GM23338 (cell line): ENCODE measurements around the gene SLC22A16. TPM values are rescaled to one million over a fixed set of nuclear protein-coding genes. Genes with fewer than 3 reads are reported as not detected.

Experiments
- ATAC-seq: fragments of 200-7000 bp; cut with Tn5 transposase; 3 replicates; pipeline ENCODE4 v1.9.1; 2020
- DNase-seq: peaks from one replicate; pipeline ENCODE4 v3.0.0-alpha.2; 2015; ENCODE audit warnings: low spot score
- H2AFZ ChIP-seq: fragments of 200-600 bp; sonication (generic); 2 replicates; pipeline ENCODE4 v1.8.0; 2016; ENCODE audit warnings: antibody characterized with exemption, mild to moderate bottlenecking, moderate library complexity
- H3F3A ChIP-seq: fragments of 200-600 bp; sonication (generic); replicated peaks from 2 replicates; pipeline ENCODE4 v1.8.0; 2017; ENCODE audit warnings: antibody characterized with exemption, mixed run types, low read depth
- H3K27ac ChIP-seq: fragments of 200-600 bp; sonication (generic); 2 replicates; pipeline ENCODE4 v1.6.1; 2016; ENCODE audit warnings: low read depth
- H3K27me3 ChIP-seq: fragments of 200-600 bp; sonication (generic); 2 replicates; pipeline ENCODE4 v1.8.0; 2016; ENCODE audit warnings: mild to moderate bottlenecking, mixed run types, moderate library complexity; ENCODE audit not compliant: insufficient read depth
- H3K36me3 ChIP-seq: fragments of 200-600 bp; sonication (generic); 2 replicates; pipeline ENCODE4 v1.8.0; 2016; ENCODE audit warnings: mild to moderate bottlenecking; ENCODE audit not compliant: insufficient read depth
- H3K4me1 ChIP-seq: fragments of 200-600 bp; sonication (generic); 2 replicates; pipeline ENCODE4 v1.8.0; 2016; ENCODE audit warnings: mild to moderate bottlenecking, moderate library complexity; ENCODE audit not compliant: insufficient read depth
- H3K4me2 ChIP-seq: fragments of 200-600 bp; sonication (generic); 2 replicates; pipeline ENCODE4 v1.7.1; 2017; ENCODE audit warnings: mixed run types
- H3K4me3 ChIP-seq: fragments of 200-600 bp; sonication (generic); 2 replicates; pipeline ENCODE4 v1.6.1; 2016; ENCODE audit warnings: mixed run types
- H3K79me2 ChIP-seq: fragments of 200-600 bp; sonication (generic); replicated peaks from 2 replicates; pipeline ENCODE4 v1.8.0; 2017; ENCODE audit warnings: mild to moderate bottlenecking; ENCODE audit not compliant: insufficient read depth
- H3K9me2 ChIP-seq: fragments of 200-600 bp; sonication (generic); 2 replicates; pipeline ENCODE4 v1.8.0; 2017; ENCODE audit not compliant: insufficient read depth
- H4K20me1 ChIP-seq: fragments of 200-600 bp; sonication (generic); replicated peaks from 2 replicates; pipeline ENCODE4 v1.8.0; 2017; ENCODE audit warnings: mild to moderate bottlenecking; ENCODE audit not compliant: insufficient read depth
- H3K27ac Mint-ChIP-seq: 2 replicates; pipeline ENCODE4 v1.8.0; 2020; ENCODE audit warnings: inconsistent platforms, mild to moderate bottlenecking, moderate library complexity, mixed read lengths
- H3K27me3 Mint-ChIP-seq: 3 replicates; pipeline ENCODE4 v1.8.0; 2022; ENCODE audit warnings: low read depth, mild to moderate bottlenecking, moderate library complexity, mixed read lengths, inconsistent platforms; ENCODE audit not compliant: insufficient read depth, poor library complexity
- H3K36me3 Mint-ChIP-seq: 3 replicates; pipeline ENCODE4 v1.8.0; 2021; ENCODE audit warnings: low read depth, mild to moderate bottlenecking, inconsistent platforms, moderate library complexity, mixed read lengths
- H3K4me1 Mint-ChIP-seq: 3 replicates; pipeline ENCODE4 v1.8.0; 2020; ENCODE audit warnings: mild to moderate bottlenecking, inconsistent platforms, mixed read lengths
- H3K4me3 Mint-ChIP-seq: 3 replicates; pipeline ENCODE4 v1.8.0; 2021; ENCODE audit warnings: moderate library complexity, mild to moderate bottlenecking, inconsistent platforms, mixed read lengths
- H3K9me3 Mint-ChIP-seq: 3 replicates; pipeline ENCODE4 v1.8.0; 2020; ENCODE audit warnings: moderate library complexity, mild to moderate bottlenecking, inconsistent platforms, mixed read lengths
- POLR2AphosphoS5 ChIP-seq: IDR thresholded peaks from 2 replicates; pipeline ENCODE4 v1.6.1; 2016; ENCODE audit warnings: antibody characterized with exemption, low read depth
- STAT1 ChIP-seq: IDR thresholded peaks from one replicate; pipeline ENCODE4 v1.6.1; 2016; ENCODE audit warnings: antibody characterized with exemption; ENCODE audit not compliant: unreplicated experiment
- ZNF114 ChIP-seq: fragments of 250-450 bp; sonication (Bioruptor Pico); IDR thresholded peaks from 2 replicates; pipeline ENCODE4 v1.5.0; 2020; ENCODE audit warnings: mild to moderate bottlenecking, moderate library complexity
- ZNF331 ChIP-seq: fragments of 250-450 bp; sonication (Bioruptor Pico); IDR thresholded peaks from 2 replicates; pipeline ENCODE4 v1.5.0; 2020; ENCODE audit warnings: low read depth, mild to moderate bottlenecking, moderate library complexity
- polyA plus RNA-seq: library from polyadenylated mRNA; unstranded; fragments of >200 nt; fragmentation: Nextera tagmentation; extraction: Ambion mirVana; gene quantifications from 2 replicates; pipeline ENCODE4 v1.2.1, GENCODE V29; 2016
- total RNA-seq: library from RNA; depleted of rRNA; stranded (reverse); fragments of >200 nt; shearing (Covaris generic); gene quantifications from 2 replicates; pipeline ENCODE4 v1.2.3, GENCODE V29; 2014
- TF ChIP-seq, protein P1 (sequence below), 2 experiments: fragments of 200-600 bp in 1 of 2; sonication (generic) in 1 of 2; conservative IDR thresholded peaks; 2 replicates each; pipeline versions ENCODE4 v1.5.1 to v1.6.1; 2016 to 2017; ENCODE audit warnings: antibody characterized with exemption in 2 of 2, low read depth in 2 of 2, mild to moderate bottlenecking in 2 of 2, moderate library complexity in 1 of 2
- TF ChIP-seq, protein P2 (sequence below): fragments of 250-450 bp; sonication (Bioruptor Pico); IDR thresholded peaks from 2 replicates; pipeline ENCODE4 v1.5.0; 2020; ENCODE audit warnings: mild to moderate bottlenecking, moderate library complexity

The SLC22A16 gene
- total and polyA plus RNA-seq, 2 experiments from 2014 or later = 0.37 to 0.42 TPM

DNA sequence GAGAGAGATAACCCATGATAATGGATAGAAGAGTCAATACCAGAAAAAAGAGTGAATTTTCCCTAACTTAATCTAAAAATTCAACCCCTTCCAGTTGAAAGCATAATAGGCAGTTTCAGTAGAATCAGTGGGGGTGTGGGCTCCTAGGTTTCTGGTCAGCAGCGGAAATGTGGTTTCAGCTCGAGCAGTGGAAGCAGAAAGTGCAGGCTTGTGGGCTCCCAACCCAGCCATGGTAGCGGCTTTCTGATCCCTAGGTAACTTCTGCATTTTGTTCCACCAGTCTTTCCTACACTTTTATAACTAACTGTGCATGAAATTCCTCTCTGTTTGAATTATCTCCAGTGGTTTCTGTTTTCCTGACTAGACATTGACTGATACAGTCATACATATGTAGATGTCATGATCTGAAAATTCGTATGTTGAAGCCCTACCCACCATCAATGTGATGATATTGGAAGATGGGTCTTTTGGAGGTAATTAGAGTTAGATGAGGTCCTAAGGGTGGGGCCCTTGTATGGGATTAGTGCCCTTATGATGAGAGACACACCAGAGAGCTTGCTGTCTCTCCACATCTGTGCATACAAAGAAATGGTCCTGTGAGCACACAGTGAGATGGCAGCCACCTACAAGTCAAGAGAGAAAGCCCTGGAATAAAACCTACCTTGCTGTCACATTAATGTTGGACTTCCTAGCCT lies 54.5 kb downstream of the SLC22A16 start (continued):
- TF ChIP-seq, protein P1, sequence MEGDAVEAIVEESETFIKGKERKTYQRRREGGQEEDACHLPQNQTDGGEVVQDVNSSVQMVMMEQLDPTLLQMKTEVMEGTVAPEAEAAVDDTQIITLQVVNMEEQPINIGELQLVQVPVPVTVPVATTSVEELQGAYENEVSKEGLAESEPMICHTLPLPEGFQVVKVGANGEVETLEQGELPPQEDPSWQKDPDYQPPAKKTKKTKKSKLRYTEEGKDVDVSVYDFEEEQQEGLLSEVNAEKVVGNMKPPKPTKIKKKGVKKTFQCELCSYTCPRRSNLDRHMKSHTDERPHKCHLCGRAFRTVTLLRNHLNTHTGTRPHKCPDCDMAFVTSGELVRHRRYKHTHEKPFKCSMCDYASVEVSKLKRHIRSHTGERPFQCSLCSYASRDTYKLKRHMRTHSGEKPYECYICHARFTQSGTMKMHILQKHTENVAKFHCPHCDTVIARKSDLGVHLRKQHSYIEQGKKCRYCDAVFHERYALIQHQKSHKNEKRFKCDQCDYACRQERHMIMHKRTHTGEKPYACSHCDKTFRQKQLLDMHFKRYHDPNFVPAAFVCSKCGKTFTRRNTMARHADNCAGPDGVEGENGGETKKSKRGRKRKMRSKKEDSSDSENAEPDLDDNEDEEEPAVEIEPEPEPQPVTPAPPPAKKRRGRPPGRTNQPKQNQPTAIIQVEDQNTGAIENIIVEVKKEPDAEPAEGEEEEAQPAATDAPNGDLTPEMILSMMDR (conservative IDR thresholded peaks at IDR 0.05; ENCODE audit: low read depth in 2 of 2) = no peak
- TF ChIP-seq POLR2AphosphoS5 (no peak), ZNF114 (no peak), STAT1 (no peak)
- TF ChIP-seq, protein P2, sequence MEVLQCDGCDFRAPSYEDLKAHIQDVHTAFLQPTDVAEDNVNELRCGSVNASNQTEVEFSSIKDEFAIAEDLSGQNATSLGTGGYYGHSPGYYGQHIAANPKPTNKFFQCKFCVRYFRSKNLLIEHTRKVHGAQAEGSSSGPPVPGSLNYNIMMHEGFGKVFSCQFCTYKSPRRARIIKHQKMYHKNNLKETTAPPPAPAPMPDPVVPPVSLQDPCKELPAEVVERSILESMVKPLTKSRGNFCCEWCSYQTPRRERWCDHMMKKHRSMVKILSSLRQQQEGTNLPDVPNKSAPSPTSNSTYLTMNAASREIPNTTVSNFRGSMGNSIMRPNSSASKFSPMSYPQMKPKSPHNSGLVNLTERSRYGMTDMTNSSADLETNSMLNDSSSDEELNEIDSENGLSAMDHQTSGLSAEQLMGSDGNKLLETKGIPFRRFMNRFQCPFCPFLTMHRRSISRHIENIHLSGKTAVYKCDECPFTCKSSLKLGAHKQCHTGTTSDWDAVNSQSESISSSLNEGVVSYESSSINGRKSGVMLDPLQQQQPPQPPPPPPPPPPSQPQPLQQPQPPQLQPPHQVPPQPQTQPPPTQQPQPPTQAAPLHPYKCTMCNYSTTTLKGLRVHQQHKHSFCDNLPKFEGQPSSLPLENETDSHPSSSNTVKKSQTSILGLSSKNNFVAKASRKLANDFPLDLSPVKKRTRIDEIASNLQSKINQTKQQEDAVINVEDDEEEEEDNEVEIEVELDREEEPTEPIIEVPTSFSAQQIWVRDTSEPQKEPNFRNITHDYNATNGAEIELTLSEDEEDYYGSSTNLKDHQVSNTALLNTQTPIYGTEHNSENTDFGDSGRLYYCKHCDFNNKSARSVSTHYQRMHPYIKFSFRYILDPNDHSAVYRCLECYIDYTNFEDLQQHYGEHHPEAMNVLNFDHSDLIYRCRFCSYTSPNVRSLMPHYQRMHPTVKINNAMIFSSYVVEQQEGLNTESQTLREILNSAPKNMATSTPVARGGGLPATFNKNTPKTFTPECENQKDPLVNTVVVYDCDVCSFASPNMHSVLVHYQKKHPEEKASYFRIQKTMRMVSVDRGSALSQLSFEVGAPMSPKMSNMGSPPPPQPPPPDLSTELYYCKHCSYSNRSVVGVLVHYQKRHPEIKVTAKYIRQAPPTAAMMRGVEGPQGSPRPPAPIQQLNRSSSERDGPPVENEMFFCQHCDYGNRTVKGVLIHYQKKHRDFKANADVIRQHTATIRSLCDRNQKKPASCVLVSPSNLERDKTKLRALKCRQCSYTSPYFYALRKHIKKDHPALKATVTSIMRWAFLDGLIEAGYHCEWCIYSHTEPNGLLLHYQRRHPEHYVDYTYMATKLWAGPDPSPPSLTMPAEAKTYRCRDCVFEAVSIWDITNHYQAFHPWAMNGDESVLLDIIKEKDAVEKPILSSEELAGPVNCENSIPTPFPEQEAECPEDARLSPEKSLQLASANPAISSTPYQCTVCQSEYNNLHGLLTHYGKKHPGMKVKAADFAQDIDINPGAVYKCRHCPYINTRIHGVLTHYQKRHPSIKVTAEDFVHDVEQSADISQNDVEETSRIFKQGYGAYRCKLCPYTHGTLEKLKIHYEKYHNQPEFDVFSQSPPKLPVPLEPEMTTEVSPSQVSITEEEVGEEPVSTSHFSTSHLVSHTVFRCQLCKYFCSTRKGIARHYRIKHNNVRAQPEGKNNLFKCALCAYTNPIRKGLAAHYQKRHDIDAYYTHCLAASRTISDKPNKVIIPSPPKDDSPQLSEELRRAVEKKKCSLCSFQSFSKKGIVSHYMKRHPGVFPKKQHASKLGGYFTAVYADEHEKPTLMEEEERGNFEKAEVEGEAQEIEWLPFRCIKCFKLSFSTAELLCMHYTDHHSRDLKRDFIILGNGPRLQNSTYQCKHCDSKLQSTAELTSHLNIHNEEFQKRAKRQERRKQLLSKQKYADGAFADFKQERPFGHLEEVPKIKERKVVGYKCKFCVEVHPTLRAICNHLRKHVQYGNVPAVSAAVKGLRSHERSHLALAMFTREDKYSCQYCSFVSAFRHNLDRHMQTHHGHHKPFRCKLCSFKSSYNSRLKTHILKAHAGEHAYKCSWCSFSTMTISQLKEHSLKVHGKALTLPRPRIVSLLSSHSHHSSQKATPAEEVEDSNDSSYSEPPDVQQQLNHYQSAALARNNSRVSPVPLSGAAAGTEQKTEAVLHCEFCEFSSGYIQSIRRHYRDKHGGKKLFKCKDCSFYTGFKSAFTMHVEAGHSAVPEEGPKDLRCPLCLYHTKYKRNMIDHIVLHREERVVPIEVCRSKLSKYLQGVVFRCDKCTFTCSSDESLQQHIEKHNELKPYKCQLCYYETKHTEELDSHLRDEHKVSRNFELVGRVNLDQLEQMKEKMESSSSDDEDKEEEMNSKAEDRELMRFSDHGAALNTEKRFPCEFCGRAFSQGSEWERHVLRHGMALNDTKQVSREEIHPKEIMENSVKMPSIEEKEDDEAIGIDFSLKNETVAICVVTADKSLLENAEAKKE (CRISPR knock-in tag) = no peak

- no peaks in the 10 kb centered on the region for H4K20me1 ChIP-seq
- H3K4me1 ChIP-seq = no peaks in the 10 kb centered on the region
- H3F3A ChIP-seq = no peaks in the 10 kb centered on the region
- H3K27me3 Mint-ChIP-seq = peaks cover 5% of the 10 kb centered on the region
- no peaks in the 10 kb centered on the region for H3K27me3 ChIP-seq
- H3K9me3 Mint-ChIP-seq = peaks cover 15% of the 10 kb centered on the region
- no peak overlapping the region for H3K4me2 ChIP-seq
- no peaks in the 10 kb centered on the region for H3K79me2 ChIP-seq
- no peak overlapping the region for H3K4me3 ChIP-seq
- H3K9me2 ChIP-seq = peaks cover 5% of the 10 kb centered on the region; the same call in 1 of the 2 replicates
- H3K36me3 ChIP-seq = no peaks in the 10 kb centered on the region
- no peaks in the 10 kb centered on the region for H3K4me1 Mint-ChIP-seq
- no peak overlapping the region for H3K27ac Mint-ChIP-seq
- H3K36me3 Mint-ChIP-seq = 0 out of 3 replicates have a peak, but pooled peaks cover 3% of the 10 kb centered on the region
- no peak overlapping the region for H3K27ac ChIP-seq
- no peak for ATAC-seq
- no peak overlapping the region for H3K4me3 Mint-ChIP-seq
- H2AFZ ChIP-seq = no peak overlapping the region
- no peak for DNase-seq
- no peak for TF ChIP-seq ZNF331 (CRISPR knock-in tag)
- TF ChIP-seq, protein P2 (CRISPR knock-in tag) = no peak
These were observed 57.2 kb downstream of the SLC22A16 start for GRCh38 chr6:110419028-110419739.
